22Rv1 (cell line): ENCODE results near the gene CALHM4.

ENCODE experiments used
- H3K27ac ChIP-seq: fragments of 450-650 bp; 2 replicates; pipeline ENCODE4 v1.5.1; 2017
- CTCF ChIP-seq: fragments of 450-650 bp; IDR thresholded peaks from 2 replicates; pipeline ENCODE4 v1.5.1; 2017; ENCODE audit warnings: mild to moderate bottlenecking
- ZFX ChIP-seq: fragments of 450-650 bp; IDR thresholded peaks from 2 replicates; pipeline ENCODE4 v1.6.1; 2017; ENCODE audit warnings: antibody characterized with exemption, borderline replicate concordance

CALHM4 gene

GRCh38 chr6:116514111-116514510, 39.4 kb upstream of the CALHM4 start:
- H3K27ac ChIP-seq, result no peak overlapping the region
- no peak for TF ChIP-seq CTCF
- TF ChIP-seq ZFX, result no peak

- TF ChIP-seq ZFX (no peak), CTCF (no peak)
- H3K27ac ChIP-seq, result no peak overlapping the region
Measured at GRCh38 chr6:116515141-116515540, 38.4 kb upstream of the CALHM4 start.

GRCh38 chr6:116518621-116519368, 34.8 kb upstream of the CALHM4 start:
- H3K27ac ChIP-seq, result no peak overlapping the region
- no peak for TF ChIP-seq CTCF
- TF ChIP-seq ZFX, result no peak

GRCh38 chr6:116522896-116523295, 30.7 kb upstream of the CALHM4 start:
- H3K27ac ChIP-seq, result no peak overlapping the region
- TF ChIP-seq CTCF (no peak), ZFX (no peak)

- H3K27ac ChIP-seq, result no peak overlapping the region
- no peak for TF ChIP-seq ZFX
- TF ChIP-seq CTCF, result no peak
Measured at GRCh38 chr6:116524236-116524635, 29.3 kb upstream of the CALHM4 start.

GRCh38 chr6:116528133-116528532, 25.4 kb upstream of the CALHM4 start:
- H3K27ac ChIP-seq, result no peak overlapping the region
- TF ChIP-seq ZFX, result no peak
- TF ChIP-seq CTCF, result no peak

- no peak for TF ChIP-seq CTCF
- TF ChIP-seq ZFX, result no peak
- no peak overlapping the region for H3K27ac ChIP-seq
Measured at GRCh38 chr6:116528780-116529179, 24.8 kb upstream of the CALHM4 start.
